B cell (primary cell): ENCODE measurements around the gene NLRP9. TPM values are rescaled to one million over a fixed set of nuclear protein-coding genes. Genes with fewer than 3 reads are reported as not detected.

ENCODE experiments used
- ATAC-seq: fragments of 200-7000 bp; cut with Tn5 transposase; one replicate; pipeline ENCODE4 v1.10.0; 2021; ENCODE audit warnings: low read depth, mild to moderate bottlenecking, moderate number of reproducible peaks, moderate library complexity
- CTCF ChIA-PET: fragments of 350-600 bp; sonication (Branson Sonifier 250); formaldehyde crosslinking; loops from one replicate; lab custom pipeline; 2021; ENCODE audit warnings: antibody characterized with exemption, inconsistent platforms; lab: Charles Lee
- POLR2A ChIA-PET: fragments of 350-600 bp; sonication (Branson Sonifier 250); formaldehyde crosslinking; loops from one replicate; lab custom pipeline; 2021; ENCODE audit warnings: antibody characterized with exemption; lab: Charles Lee
- DNase-seq: peaks from one replicate; pipeline ENCODE4 v3.0.0; 2013
- H2AFZ ChIP-seq: 2 replicates; pipeline ENCODE4 v1.6.1; 2012; ENCODE audit warnings: mild to moderate bottlenecking, low read depth, low read length; ENCODE audit not compliant: insufficient read depth, poor library complexity, severe bottlenecking
- H3K27ac ChIP-seq, 2 donors: 1 replicate in 1 of 2; 2 replicates in 1 of 2; pipeline ENCODE4 v1.5.1; 2012 to 2013; ENCODE audit warnings: low read length in 2 of 2, mild to moderate bottlenecking in 2 of 2, moderate library complexity in 1 of 2
- H3K27me3 ChIP-seq, 4 experiments: fragments of 200-600 bp in 1 of 4; sonication (generic) in 1 of 4; replicated peaks in 1 of 4; 1 replicate in 2 of 4; 2 replicates in 2 of 4; pipeline versions ENCODE4 v1.6.1 to v1.7.0; 2013 to 2016; ENCODE audit warnings: low read length in 3 of 4, mild to moderate bottlenecking in 2 of 4, mixed read lengths in 1 of 4, moderate library complexity in 1 of 4; ENCODE audit not compliant: insufficient read depth in 4 of 4, control insufficient read depth in 3 of 4; ENCODE audit errors: control extremely low read depth in 1 of 4
- H3K36me3 ChIP-seq, 2 experiments: replicated peaks in 1 of 2; 1 replicate in 1 of 2; 2 replicates in 1 of 2; pipeline versions ENCODE4 v1.6.1 to v1.7.1; 2013; ENCODE audit warnings: low read length in 1 of 2; ENCODE audit not compliant: insufficient read depth in 2 of 2, control insufficient read depth in 1 of 2; ENCODE audit errors: control extremely low read depth in 1 of 2, extremely low read depth in 1 of 2
- H3K4me1 ChIP-seq, 2 donors: fragments of 200-600 bp in 1 of 2; sonication (generic) in 1 of 2; 1 replicate in 1 of 2; 2 replicates in 1 of 2; pipeline versions ENCODE4 v1.5.1 to v1.6.1; 2013 to 2017; ENCODE audit warnings: low read length in 2 of 2; ENCODE audit not compliant: control insufficient read depth in 2 of 2, insufficient read depth in 2 of 2
- H3K4me2 ChIP-seq: replicated peaks from 2 replicates; pipeline ENCODE3; 2012; ENCODE audit warnings: mild to moderate bottlenecking, low read depth, low read length; ENCODE audit not compliant: poor library complexity, severe bottlenecking
- H3K4me3 ChIP-seq, 5 experiments: fragments of 200-600 bp in 1 of 5; sonication (generic) in 1 of 5; 1 replicate in 3 of 5; 2 replicates in 2 of 5; pipeline versions ENCODE4 v1.5.1 to v1.7.0; 2011 to 2016; ENCODE audit warnings: low read length in 4 of 5, mild to moderate bottlenecking in 4 of 5, low read depth in 2 of 5, control low read depth in 1 of 5, moderate library complexity in 1 of 5; ENCODE audit not compliant: insufficient read depth in 1 of 5; ENCODE audit errors: control extremely low read depth in 1 of 5, extremely low read depth in 1 of 5
- H3K79me2 ChIP-seq: fragments of 200-600 bp; sonication (generic); one replicate; pipeline ENCODE4 v1.6.0; 2016; ENCODE audit warnings: low read length; ENCODE audit not compliant: control insufficient read depth, insufficient read depth
- H3K9ac ChIP-seq: fragments of 200-600 bp; sonication (generic); 2 replicates; pipeline ENCODE4 v1.6.1; 2017; ENCODE audit warnings: mild to moderate bottlenecking, low read length, moderate library complexity
- H3K9me3 ChIP-seq, 3 donors: one replicate each; pipeline versions ENCODE4 v1.6.1 to v1.7.1; 2013; ENCODE audit warnings: low read length in 2 of 3; ENCODE audit not compliant: control insufficient read depth in 2 of 3, insufficient read depth in 1 of 3; ENCODE audit errors: control extremely low read depth in 1 of 3
- H4K20me1 ChIP-seq: 2 replicates; pipeline ENCODE4 v1.6.0; 2012; ENCODE audit warnings: mild to moderate bottlenecking, low read length; ENCODE audit not compliant: insufficient read depth, control insufficient read depth, poor library complexity, severe bottlenecking
- H3K27ac Mint-ChIP-seq: one replicate; pipeline ENCODE4 v1.8.0; 2021; ENCODE audit warnings: mixed read lengths
- H3K27me3 Mint-ChIP-seq: one replicate; pipeline ENCODE4 v1.8.0; 2021; ENCODE audit warnings: mixed read lengths
- H3K4me1 Mint-ChIP-seq: one replicate; pipeline ENCODE4 v1.8.0; 2021; ENCODE audit warnings: mixed read lengths
- H3K4me3 Mint-ChIP-seq: one replicate; pipeline ENCODE4 v1.8.0; 2021; ENCODE audit warnings: mixed read lengths
- H3K9me3 Mint-ChIP-seq: one replicate; pipeline ENCODE4 v1.8.0; 2022; ENCODE audit warnings: mixed read lengths; ENCODE audit not compliant: insufficient read depth
- EZH2 ChIP-seq: IDR thresholded peaks from 2 replicates; pipeline ENCODE4 v1.6.1; 2012; ENCODE audit warnings: borderline replicate concordance, low read depth, mild to moderate bottlenecking, moderate library complexity, low read length; ENCODE audit not compliant: insufficient read depth, poor library complexity, severe bottlenecking
- WGBS: methylation state at CpG from one replicate; pipeline ENCODE4 v1.1.5; 2013; ENCODE audit warnings: missing lambda C conversion rate; ENCODE audit not compliant: insufficient coverage; 5-methylcytosine and 5-hydroxymethylcytosine counted together
- intact Hi-C: fragments of 100-400 bp; cut with micrococcal nuclease; formaldehyde crosslinking; loops from one replicate; pipeline ENCODE4 v1.10.0; 2022
- polyA plus RNA-seq: library from polyadenylated mRNA; depleted of rRNA; stranded (reverse); fragments of >200 nt; gene quantifications from 2 replicates; pipeline ENCODE4 v1.2.3, GENCODE V29; 2012
- total RNA-seq, 2 donors: library from RNA; stranded (reverse); fragments of 120-200 nt in 1 of 2; gene quantifications; 1 replicate in 1 of 2; 2 replicates in 1 of 2; pipeline versions ENCODE4 v1.2.3 to v1.2.4, GENCODE V29; 2013 to 2022
- TF ChIP-seq, protein P1 (sequence below): fragments of 200-600 bp; IDR thresholded peaks from one replicate; pipeline ENCODE4 v1.8.0; 2022; ENCODE audit warnings: antibody characterized with exemption, mild to moderate bottlenecking

NLRP9 gene
- total and polyA plus RNA-seq, 2 donors (not counting 1 experiment from before 2014, with no cell fraction given): not detected

DNA sequence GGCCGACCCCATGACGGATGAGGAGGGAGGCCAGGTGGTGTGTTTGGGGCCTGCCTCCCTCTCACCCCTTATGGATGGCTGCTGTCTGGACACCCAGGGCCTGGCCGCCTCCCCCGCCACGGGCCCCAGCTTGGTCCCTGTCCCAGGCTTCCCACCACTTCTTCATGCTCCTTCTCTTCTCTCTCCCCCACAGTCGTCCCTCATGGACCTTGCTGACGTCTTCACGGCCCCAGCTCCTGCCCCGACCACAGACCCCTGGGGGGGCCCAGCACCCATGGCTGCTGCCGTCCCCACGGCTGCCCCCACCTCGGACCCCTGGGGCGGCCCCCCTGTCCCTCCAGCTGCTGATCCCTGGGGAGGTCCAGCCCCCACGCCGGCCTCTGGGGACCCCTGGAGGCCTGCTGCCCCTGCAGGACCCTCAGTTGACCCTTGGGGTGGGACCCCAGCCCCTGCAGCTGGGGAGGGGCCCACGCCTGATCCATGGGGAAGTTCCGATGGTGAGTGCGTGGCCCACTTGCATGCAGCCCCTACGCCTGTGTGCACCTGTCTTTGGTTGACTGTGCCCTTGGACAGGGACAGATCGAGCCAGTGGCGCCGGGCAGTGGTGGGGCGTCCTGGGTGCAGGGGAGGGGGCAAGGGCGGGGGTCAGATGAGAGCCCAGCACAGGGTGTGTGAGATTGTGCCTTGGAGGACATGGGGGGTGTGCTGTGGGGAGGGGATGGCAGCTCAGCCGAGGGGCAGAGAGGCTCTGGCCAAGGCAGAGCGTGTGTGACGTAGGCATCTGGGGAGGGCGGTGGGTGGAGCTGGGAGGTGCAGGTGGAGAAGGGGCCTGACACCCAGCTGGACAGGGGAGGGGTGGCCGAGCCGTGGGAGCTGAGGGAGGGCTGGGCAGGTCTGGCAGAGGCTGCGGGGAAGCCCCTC, 46.4 kb downstream of the NLRP9 start:
- no peak overlapping the region for H2AFZ ChIP-seq
- ATAC-seq (no peak), DNase-seq (no peak)
- H3K36me3 ChIP-seq: peaks cover 0 to 87% of the 10 kb centered on the region in 2 experiments
- H3K27me3 ChIP-seq: no peaks in the 10 kb centered on the region
- intact Hi-C loops: no loop called here
- no peaks in the 10 kb centered on the region for H3K9me3 ChIP-seq
- H3K4me3 ChIP-seq: no peak overlapping the region
- no peak overlapping the region for H3K4me3 Mint-ChIP-seq
- no peak overlapping the region for H3K27ac Mint-ChIP-seq
- no peak overlapping the region for H3K27ac ChIP-seq
- 98% methylated on average over 29 of the region's 31 CpGs for WGBS
- peaks cover 9 to 22% of the 10 kb centered on the region in 2 donors for H3K4me1 ChIP-seq
- peaks cover 67% of the 10 kb centered on the region for H4K20me1 ChIP-seq
- CTCF ChIA-PET: no interaction called here
- H3K79me2 ChIP-seq: peaks cover 35% of the 10 kb centered on the region
- no peaks in the 10 kb centered on the region for H3K9me3 Mint-ChIP-seq
- POLR2A ChIA-PET: interaction anchor here (0.6 kb wide), 1 partner anchor 25 kb away, joined by 4 read pairs; no protein-coding TSS in a partner anchor
- no peak for TF ChIP-seq EZH2
- TF ChIP-seq, protein P1, sequence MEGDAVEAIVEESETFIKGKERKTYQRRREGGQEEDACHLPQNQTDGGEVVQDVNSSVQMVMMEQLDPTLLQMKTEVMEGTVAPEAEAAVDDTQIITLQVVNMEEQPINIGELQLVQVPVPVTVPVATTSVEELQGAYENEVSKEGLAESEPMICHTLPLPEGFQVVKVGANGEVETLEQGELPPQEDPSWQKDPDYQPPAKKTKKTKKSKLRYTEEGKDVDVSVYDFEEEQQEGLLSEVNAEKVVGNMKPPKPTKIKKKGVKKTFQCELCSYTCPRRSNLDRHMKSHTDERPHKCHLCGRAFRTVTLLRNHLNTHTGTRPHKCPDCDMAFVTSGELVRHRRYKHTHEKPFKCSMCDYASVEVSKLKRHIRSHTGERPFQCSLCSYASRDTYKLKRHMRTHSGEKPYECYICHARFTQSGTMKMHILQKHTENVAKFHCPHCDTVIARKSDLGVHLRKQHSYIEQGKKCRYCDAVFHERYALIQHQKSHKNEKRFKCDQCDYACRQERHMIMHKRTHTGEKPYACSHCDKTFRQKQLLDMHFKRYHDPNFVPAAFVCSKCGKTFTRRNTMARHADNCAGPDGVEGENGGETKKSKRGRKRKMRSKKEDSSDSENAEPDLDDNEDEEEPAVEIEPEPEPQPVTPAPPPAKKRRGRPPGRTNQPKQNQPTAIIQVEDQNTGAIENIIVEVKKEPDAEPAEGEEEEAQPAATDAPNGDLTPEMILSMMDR: no peak
- peaks cover 22% of the 10 kb centered on the region for H3K4me1 Mint-ChIP-seq
- H3K27me3 Mint-ChIP-seq: no peaks in the 10 kb centered on the region
- H3K9ac ChIP-seq: no peak overlapping the region
- H3K4me2 ChIP-seq: no peak overlapping the region
